Measurements from ENCODE around the gene PORCN.

Gene PORCN

DNA sequence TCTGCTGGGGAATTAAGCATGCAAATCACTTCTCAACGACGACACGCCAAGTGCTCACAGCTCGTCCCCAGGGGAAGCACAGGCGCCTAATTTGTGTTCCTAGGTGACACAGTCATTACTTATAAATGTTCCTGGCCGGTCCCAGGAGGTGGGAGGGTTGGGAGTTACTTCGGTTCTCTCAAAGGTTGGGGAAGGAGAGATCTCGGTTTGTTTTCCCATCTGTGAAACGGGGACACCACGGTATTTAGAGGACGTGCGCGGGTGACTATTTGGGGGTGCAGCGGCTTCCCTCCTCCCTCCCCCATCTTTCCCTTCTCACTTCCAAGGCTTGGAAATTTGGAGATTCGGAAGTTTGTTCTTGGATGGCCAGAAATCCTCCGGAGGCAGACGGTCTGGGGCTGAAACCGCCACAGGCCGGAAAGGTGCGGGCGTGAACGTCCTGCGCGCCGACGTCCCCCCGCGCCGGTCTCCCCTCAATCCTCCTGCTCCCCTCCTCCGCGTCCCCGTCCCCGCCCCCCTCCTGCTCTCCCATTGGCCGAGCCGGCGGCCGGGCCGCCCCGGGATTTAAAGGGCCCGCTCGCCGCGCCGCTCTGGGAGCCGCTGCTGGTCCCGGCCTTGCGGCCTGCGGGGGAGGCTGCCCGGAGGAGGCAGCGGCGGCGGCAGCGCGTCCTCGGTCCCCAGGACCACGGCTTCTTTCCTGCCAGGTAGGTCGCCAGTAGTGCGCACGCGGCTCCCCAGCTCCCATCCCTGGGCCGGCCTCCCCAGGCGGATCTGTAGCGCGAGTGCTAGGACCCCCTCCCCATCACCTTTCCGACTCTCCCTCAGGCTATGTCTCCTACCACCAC is at the start of gene PORCN:
PORCN (plus strand) TSS at position 593 of the 845 bp plus-strand sequence. CDS start 829 bp downstream, outside the sequence.
- TF ChIP-seq, protein P1, sequence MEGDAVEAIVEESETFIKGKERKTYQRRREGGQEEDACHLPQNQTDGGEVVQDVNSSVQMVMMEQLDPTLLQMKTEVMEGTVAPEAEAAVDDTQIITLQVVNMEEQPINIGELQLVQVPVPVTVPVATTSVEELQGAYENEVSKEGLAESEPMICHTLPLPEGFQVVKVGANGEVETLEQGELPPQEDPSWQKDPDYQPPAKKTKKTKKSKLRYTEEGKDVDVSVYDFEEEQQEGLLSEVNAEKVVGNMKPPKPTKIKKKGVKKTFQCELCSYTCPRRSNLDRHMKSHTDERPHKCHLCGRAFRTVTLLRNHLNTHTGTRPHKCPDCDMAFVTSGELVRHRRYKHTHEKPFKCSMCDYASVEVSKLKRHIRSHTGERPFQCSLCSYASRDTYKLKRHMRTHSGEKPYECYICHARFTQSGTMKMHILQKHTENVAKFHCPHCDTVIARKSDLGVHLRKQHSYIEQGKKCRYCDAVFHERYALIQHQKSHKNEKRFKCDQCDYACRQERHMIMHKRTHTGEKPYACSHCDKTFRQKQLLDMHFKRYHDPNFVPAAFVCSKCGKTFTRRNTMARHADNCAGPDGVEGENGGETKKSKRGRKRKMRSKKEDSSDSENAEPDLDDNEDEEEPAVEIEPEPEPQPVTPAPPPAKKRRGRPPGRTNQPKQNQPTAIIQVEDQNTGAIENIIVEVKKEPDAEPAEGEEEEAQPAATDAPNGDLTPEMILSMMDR (IDR thresholded peaks at IDR 0.05; ENCODE audit: low read depth, low read length, missing control alignments) = no peak
- peak within 1 kb of the TSS; percentile 82 for H3K4me3 ChIP-seq (ENCODE audit: low read depth, low read length)
- peak; percentile 39 for DNase-seq (ENCODE audit: low read depth)

GRCh38 chrX:48459483-48459882 is 49.3 kb upstream of the PORCN start:
- TF ChIP-seq, protein P1 (IDR thresholded peaks at IDR 0.05; ENCODE audit: low read depth, low read length, missing control alignments) = no peak
- no peak for DNase-seq (ENCODE audit: low read depth)
- H3K4me3 ChIP-seq (ENCODE audit: low read depth, low read length) = no peak overlapping the region

- TF ChIP-seq, protein P1 (IDR thresholded peaks at IDR 0.05; ENCODE audit: low read depth, low read length, missing control alignments) = no peak
- H3K4me3 ChIP-seq (ENCODE audit: low read depth, low read length) = no peak overlapping the region
- DNase-seq (ENCODE audit: low read depth) = no peak
These were observed 48.8 kb upstream of the PORCN start for GRCh38 chrX:48460031-48460430.

GRCh38 chrX:48460606-48461005 is 48.2 kb upstream of the PORCN start:
- no peak for DNase-seq (ENCODE audit: low read depth)
- TF ChIP-seq, protein P1 (IDR thresholded peaks at IDR 0.05; ENCODE audit: low read depth, low read length, missing control alignments) = no peak
- H3K4me3 ChIP-seq (ENCODE audit: low read depth, low read length) = no peak overlapping the region

DNA sequence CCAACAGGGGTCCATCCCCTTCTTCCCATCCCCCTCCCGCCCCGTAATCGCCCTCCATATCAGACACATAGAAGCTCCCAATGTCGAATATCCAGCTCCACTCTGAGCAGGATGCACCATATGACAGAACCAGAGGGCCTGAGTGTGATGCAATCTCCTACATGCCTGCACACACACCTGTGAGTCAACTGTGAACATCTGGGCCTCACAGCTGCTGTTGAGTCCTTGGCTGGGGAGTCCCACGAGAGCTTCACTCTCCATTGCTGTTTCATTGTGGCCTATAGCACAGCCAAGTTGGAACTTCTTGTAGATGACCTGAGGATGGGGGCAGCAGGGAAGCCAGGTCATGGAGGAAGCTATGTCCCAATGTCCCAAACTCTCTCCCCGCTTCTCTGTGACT is 47.0 kb upstream of the PORCN start:
- no peak overlapping the region for H3K4me3 ChIP-seq (ENCODE audit: low read depth, low read length)
- TF ChIP-seq, protein P1 (IDR thresholded peaks at IDR 0.05; ENCODE audit: low read depth, low read length, missing control alignments) = no peak
- DNase-seq (ENCODE audit: low read depth) = no peak

GRCh38 chrX:48465336-48465933 is 43.4 kb upstream of the PORCN start:
- TF ChIP-seq, protein P1 (IDR thresholded peaks at IDR 0.05; ENCODE audit: low read depth, low read length, missing control alignments) = no peak
- H3K4me3 ChIP-seq (ENCODE audit: low read depth, low read length) = no peak overlapping the region; the same call in 1 of the 2 replicates
- no peak for DNase-seq (ENCODE audit: low read depth)

All from GM12864 (cell line).